Esophagus squamous epithelium (tissue), 5 donors: Measurements from ENCODE around the gene SNX19. TPM values are rescaled to one million over a fixed set of nuclear protein-coding genes. Genes with fewer than 3 reads are reported as not detected.

Source experiments
- DNase-seq: peaks from one replicate; lab custom pipeline; 2025; lab: John Stamatoyannopoulos, UW
- H3K27ac ChIP-seq, 4 donors: fragments of 200-600 bp; sonication (generic); one replicate each; pipeline ENCODE4 v1.5.1; 2016 to 2019; ENCODE audit warnings: mild to moderate bottlenecking in 1 of 4
- H3K27me3 ChIP-seq, 4 donors: fragments of 200-600 bp; sonication (generic); 1 replicate in 3 of 4; 2 replicates in 1 of 4; pipeline versions ENCODE4 v1.5.1 to v1.6.0; 2017 to 2021; ENCODE audit warnings: antibody characterized with exemption in 1 of 4
- H3K36me3 ChIP-seq, 3 donors: fragments of 200-600 bp; sonication (generic); one replicate each; pipeline ENCODE4 v1.5.1; 2016 to 2019
- H3K4me1 ChIP-seq, 3 donors: fragments of 200-600 bp; sonication (generic); one replicate each; pipeline ENCODE4 v1.5.1; 2017 to 2019
- H3K4me3 ChIP-seq, 4 donors: fragments of 200-600 bp; sonication (generic); 1 replicate in 3 of 4; 2 replicates in 1 of 4; pipeline ENCODE4 v1.5.1; 2016 to 2019; ENCODE audit warnings: mild to moderate bottlenecking in 2 of 4, moderate library complexity in 1 of 4
- H3K9me3 ChIP-seq, 3 donors: fragments of 200-600 bp; sonication (generic); one replicate each; pipeline ENCODE4 v1.5.1; 2016 to 2019
- POLR2A ChIP-seq, 4 donors: fragments of 450-650 bp; IDR thresholded peaks; one replicate each; pipeline ENCODE4 v1.6.1; 2017; ENCODE audit warnings: antibody characterized with exemption in 4 of 4, mild to moderate bottlenecking in 4 of 4, moderate library complexity in 3 of 4
- WGBS, 2 donors: methylation state at CpG; one replicate each; pipeline ENCODE4 v1.1.5; 2018; 5-methylcytosine and 5-hydroxymethylcytosine counted together
- intact Hi-C: fragments of 100-400 bp; cut with DNase I; formaldehyde crosslinking; loops from one replicate; pipeline ENCODE4 v1.15.0; 2022
- total RNA-seq, 4 donors: library from RNA; depleted of rRNA; stranded (reverse); fragments of >200 nt; gene quantifications; one replicate each; pipeline ENCODE4 v1.1.0, GENCODE V29; 2016
- TF ChIP-seq, protein P1 (sequence below), 6 experiments: fragments of 450-650 bp in 4 of 6; fragments of 200-600 bp in 2 of 6; sonication (generic) in 2 of 6; IDR thresholded peaks; one replicate each; pipeline ENCODE4 v1.5.1; 2016 to 2019; ENCODE audit warnings: antibody characterized with exemption in 6 of 6, mild to moderate bottlenecking in 4 of 6, moderate library complexity in 4 of 6
- donor health status: DM: yes; HTN: yes; CAD: no.

The SNX19 gene
- total RNA-seq, 4 donors from 2014 or later, result 38.0 to 75.0 (median 52.1) TPM

DNA sequence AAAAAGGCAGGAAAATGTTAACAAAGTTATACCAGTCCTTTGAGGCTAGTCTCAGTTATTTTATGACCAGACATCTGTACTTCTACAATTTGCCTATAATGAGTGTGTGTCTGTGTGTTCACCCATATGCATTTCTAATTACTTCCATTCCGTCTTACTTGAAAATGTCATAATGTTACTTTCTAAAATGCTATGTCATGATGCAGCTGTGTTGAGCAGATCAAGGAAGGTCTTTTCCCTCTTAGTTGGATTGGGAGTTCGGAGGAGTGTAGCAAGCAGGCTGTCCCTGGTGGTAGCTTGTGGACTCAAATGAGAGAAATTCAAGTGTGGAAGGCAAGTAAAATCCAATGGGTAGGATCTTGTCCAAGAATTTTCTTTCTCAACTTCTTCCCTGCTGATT, 3.0 kb downstream of the SNX19 start:
- no peak overlapping the region for H3K27ac ChIP-seq
- DNase-seq, result no peak
- TF ChIP-seq, protein P1, sequence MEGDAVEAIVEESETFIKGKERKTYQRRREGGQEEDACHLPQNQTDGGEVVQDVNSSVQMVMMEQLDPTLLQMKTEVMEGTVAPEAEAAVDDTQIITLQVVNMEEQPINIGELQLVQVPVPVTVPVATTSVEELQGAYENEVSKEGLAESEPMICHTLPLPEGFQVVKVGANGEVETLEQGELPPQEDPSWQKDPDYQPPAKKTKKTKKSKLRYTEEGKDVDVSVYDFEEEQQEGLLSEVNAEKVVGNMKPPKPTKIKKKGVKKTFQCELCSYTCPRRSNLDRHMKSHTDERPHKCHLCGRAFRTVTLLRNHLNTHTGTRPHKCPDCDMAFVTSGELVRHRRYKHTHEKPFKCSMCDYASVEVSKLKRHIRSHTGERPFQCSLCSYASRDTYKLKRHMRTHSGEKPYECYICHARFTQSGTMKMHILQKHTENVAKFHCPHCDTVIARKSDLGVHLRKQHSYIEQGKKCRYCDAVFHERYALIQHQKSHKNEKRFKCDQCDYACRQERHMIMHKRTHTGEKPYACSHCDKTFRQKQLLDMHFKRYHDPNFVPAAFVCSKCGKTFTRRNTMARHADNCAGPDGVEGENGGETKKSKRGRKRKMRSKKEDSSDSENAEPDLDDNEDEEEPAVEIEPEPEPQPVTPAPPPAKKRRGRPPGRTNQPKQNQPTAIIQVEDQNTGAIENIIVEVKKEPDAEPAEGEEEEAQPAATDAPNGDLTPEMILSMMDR (IDR thresholded peaks at IDR 0.05), result no peak
- no peak for TF ChIP-seq POLR2A (IDR thresholded peaks at IDR 0.05)
- H3K36me3 ChIP-seq, result peaks cover 0 to 68% (median 21%) of the 10 kb centered on the region in 3 donors
- no peaks in the 10 kb centered on the region for H3K27me3 ChIP-seq
- no peaks in the 10 kb centered on the region for H3K9me3 ChIP-seq
- peaks cover 8 to 59% (median 19%) of the 10 kb centered on the region in 3 donors for H3K4me1 ChIP-seq
- intact Hi-C loops, result no loop called here
- H3K4me3 ChIP-seq, result no peak overlapping the region
- WGBS, 2 donors, result 75 to 93% methylated on average over 2 of the region's 2 CpGs

DNA sequence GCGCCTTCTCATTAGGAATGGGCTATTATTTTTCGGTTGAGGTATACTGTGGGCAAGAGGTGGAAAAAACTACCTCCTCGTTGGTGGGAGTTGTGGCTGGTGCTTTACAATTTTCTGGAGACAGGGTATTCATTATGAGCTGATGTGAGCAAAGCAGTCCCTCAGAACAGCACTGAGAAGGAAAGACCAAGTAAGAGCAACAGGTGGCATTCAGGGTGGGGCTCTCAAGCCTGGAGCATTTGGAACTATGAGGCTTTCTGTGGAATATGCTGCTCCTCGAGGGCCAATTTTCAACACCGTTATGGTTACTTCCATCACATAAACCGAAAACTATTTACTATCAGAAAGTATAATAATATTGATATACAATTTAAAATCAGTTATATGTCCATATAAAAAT, 3.7 kb downstream of the SNX19 start:
- Histone ChIP-seq H3K27ac (no peak overlapping the region), H3K36me3 (peaks cover 0 to 75% (median 27%) of the 10 kb centered on the region in 3 donors), H3K4me1 (peaks cover 8 to 59% (median 19%) of the 10 kb centered on the region in 3 donors), H3K9me3 (no peaks in the 10 kb centered on the region), H3K4me3 (no peak overlapping the region), H3K27me3 (no peaks in the 10 kb centered on the region)
- WGBS, 2 donors, result 86 to 96% methylated on average over 6 of the region's 6 CpGs
- DNase-seq, result no peak
- TF ChIP-seq, protein P1 (IDR thresholded peaks at IDR 0.05), result no peak
- intact Hi-C loops, result no loop called here

DNA sequence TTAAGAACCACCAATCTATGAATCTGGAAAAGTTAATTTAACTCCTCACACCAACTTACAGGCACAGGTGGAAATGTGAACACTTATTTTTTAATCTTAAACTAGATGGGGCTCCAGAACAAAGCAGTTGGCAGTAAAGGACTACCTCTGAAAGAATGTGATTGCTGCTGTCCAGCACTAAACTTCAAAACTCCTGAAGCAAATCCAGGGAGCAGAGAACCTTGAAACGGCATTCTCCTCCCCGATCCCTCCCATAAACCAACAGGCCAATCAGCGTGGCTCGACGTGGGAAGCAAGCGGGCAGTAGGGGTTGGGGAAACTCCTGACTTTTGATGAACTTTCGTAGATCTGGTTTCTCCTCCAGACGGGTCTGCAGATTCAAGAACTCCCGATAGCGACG, 5.0 kb downstream of the SNX19 start:
- TF ChIP-seq POLR2A (IDR thresholded peaks at IDR 0.05), result no peak
- TF ChIP-seq, protein P1 (IDR thresholded peaks at IDR 0.05), result no peak
- WGBS, 2 donors, result 93 to 98% methylated on average over 9 to 11 of the region's 11 CpGs
- DNase-seq, result no peak
- no peak overlapping the region for H3K27ac ChIP-seq
- H3K4me3 ChIP-seq, result no peak overlapping the region
- H3K36me3 ChIP-seq, result peaks cover 6 to 88% (median 31%) of the 10 kb centered on the region in 3 donors
- H3K27me3 ChIP-seq, result no peaks in the 10 kb centered on the region
- peaks cover 8 to 51% (median 19%) of the 10 kb centered on the region in 3 donors for H3K4me1 ChIP-seq
- intact Hi-C loops, result no loop called here
- H3K9me3 ChIP-seq, result no peaks in the 10 kb centered on the region

DNA sequence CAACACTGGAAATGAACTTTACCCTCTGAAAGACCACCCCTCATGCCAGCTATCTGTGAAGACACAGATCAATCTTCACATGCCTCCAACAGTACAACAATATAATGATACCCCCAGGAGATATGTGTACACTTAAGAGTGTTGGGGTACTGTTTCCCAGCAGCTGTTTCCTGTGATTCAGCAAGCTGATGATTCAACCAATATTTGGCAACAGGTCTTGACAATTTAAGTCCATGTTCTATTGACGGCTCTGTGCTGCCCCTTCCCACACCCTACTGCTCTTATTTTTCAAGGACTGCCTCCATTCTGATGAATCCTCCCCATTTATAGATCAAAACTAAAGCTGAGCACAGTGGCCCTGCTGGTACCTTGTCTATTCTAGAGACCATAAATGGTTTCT, 6.6 kb downstream of the SNX19 start:
- no peaks in the 10 kb centered on the region for H3K9me3 ChIP-seq
- DNase-seq, result no peak
- H3K36me3 ChIP-seq, result peaks cover 6 to 98% (median 41%) of the 10 kb centered on the region in 3 donors
- H3K4me1 ChIP-seq, result peaks cover 0 to 39% (median 10%) of the 10 kb centered on the region in 3 donors
- H3K27ac ChIP-seq, result peak overlapping the region in 1 of 4 donors; percentile 31
- 0 to 63% methylated on average over 1 of the region's 1 CpG for WGBS, 2 donors
- TF ChIP-seq, protein P1 (IDR thresholded peaks at IDR 0.05), result no peak
- no peaks in the 10 kb centered on the region for H3K27me3 ChIP-seq
- H3K4me3 ChIP-seq, result no peak overlapping the region
- intact Hi-C loops, result no loop called here

DNA sequence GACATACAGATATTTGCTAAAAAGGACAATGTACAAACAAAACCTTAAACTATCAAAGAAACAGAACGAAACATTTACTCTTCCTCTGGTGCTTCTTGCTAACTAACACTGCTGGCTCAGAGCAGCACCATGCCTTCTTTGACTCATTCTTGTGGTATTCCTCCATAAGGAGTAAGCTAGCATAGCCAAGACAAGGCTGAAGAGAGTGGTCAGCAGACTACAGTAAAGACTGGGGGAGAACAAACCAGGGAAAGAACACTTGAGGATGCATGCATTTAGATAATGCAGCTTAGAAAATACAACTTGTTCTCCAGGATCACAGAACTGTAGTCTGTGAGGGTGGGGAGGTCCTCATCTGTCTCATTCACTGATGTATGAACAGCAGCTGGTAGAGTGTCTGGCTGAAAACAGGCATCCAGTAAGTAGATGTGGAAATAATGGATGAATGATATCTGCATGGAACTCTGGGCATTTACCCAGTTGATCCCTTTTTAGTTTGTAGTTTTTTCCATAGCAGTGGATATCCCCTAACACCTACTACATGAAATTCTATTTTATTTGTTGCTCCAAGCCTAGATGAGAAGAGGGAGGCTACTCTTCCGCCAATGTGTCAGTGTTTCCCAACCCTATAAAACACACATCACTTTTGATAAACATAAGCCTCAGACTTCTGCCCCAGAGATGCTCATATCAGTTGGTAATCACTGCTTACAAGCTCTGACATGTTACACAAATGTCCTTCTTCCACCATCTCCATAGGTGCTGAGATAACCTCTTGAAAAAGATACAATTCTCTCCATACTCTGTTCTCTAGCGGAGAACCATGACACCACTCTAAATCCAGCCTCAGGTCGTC, 7.3 kb downstream of the SNX19 start:
- no peak for DNase-seq
- Histone ChIP-seq H3K4me1 (peaks cover 0 to 33% (median 5%) of the 10 kb centered on the region in 3 donors), H3K4me3 (no peak overlapping the region), H3K27me3 (no peaks in the 10 kb centered on the region), H3K9me3 (no peaks in the 10 kb centered on the region), H3K36me3 (peaks cover 6 to 98% (median 43%) of the 10 kb centered on the region in 3 donors), H3K27ac (peak overlapping the region in 1 of 4 donors; percentile 31)
- intact Hi-C loops, result no loop called here
- no peak for TF ChIP-seq POLR2A (IDR thresholded peaks at IDR 0.05)
- TF ChIP-seq, protein P1 (IDR thresholded peaks at IDR 0.05), result no peak
- 76 to 89% methylated on average over 4 of the region's 4 CpGs for WGBS, 2 donors
